Forelimb muscle (tissue), 1 donor: ENCODE data around the gene CFAP47. TPM values are rescaled to one million over a fixed set of nuclear protein-coding genes. Genes with fewer than 3 reads are reported as not detected.

Experiments
- polyA plus RNA-seq: library from polyadenylated mRNA; unstranded; fragments of 120-200 nt; gene quantifications from one replicate; pipeline ENCODE4 v1.2.1, GENCODE V29; 2013; ENCODE audit not compliant: insufficient read length

Gene CFAP47
- polyA plus RNA-seq, 1 donor: not detected

Other genes with a start within 250 kb of the CFAP47 start
- gene MAGEB16, start 121.4 kb upstream of the CFAP47 start, polyA plus RNA-seq: not detected